ENCODE data around the gene PIK3C3. TPM values are rescaled to one million over a fixed set of nuclear protein-coding genes. Genes with fewer than 3 reads are reported as not detected.

Gene PIK3C3
- polyA plus RNA-seq, 1 donor from 2014 or later = 42.9 TPM

DNA sequence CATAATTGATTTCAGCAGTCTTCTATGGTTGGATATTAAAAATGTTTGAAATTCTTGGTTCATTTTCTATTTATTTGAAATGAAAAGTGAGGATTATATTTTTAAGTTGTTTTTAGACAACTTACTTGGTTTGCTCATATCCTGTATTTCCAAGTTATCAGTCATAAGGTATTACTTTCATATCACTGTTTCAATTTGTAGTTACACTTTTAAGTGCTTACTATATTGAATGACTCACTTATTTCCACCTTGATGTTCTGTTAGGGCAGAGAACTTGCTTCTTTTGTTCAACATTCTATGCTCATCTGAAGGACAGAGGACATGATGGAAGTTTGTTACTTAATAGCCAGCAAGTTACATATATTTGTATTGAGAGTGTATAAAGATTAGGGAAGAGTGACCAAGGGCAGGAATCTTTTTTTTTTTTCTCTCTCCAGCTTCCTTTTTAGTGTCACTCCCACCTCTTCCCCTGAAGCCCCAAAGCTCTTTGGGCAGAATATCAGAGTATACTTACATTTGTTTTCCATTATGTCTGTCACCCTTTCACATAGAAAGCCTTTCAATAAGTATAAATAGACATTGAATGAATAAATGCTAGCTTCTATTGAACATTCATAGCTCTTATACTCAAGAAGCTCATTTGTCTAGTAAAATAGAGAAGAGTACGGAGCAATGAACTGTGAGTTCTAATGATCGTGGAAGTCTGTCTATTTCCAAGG is 28.1 kb downstream of the PIK3C3 start:
- H3F3A ChIP-seq (ENCODE audit: insufficient read depth, low read length, poor library complexity, severe bottlenecking) = no peaks in the 10 kb centered on the region
- H3K9ac ChIP-seq (ENCODE audit: low read length) = no peak overlapping the region
- no peak overlapping the region for H3K4me3 ChIP-seq (ENCODE audit: low read length)
- H3K9me3 ChIP-seq (ENCODE audit: low read length) = no peaks in the 10 kb centered on the region
- no peaks in the 10 kb centered on the region for H4K20me1 ChIP-seq (ENCODE audit: insufficient read depth)
- H3K4me2 ChIP-seq (ENCODE audit: low read length) = no peak overlapping the region
- H3K79me2 ChIP-seq (replicated peaks; ENCODE audit: insufficient read depth, low read length) = no peaks in the 10 kb centered on the region
- H3K9me2 ChIP-seq (ENCODE audit: insufficient read depth, low read length) = no peaks in the 10 kb centered on the region
- H3K36me3 ChIP-seq (ENCODE audit: insufficient read depth, low read length) = no peaks in the 10 kb centered on the region
- TF ChIP-seq POLR2AphosphoS5 (IDR thresholded peaks at IDR 0.05) (no peak), EP300 (conservative IDR thresholded peaks at IDR 0.05; ENCODE audit: poor library complexity, severe bottlenecking) (no peak), REST (IDR thresholded peaks at IDR 0.05; ENCODE audit: borderline replicate concordance) (no peak), MXI1 (conservative IDR thresholded peaks at IDR 0.05; ENCODE audit: poor library complexity, severe bottlenecking) (no peak), EZH2 (IDR thresholded peaks at IDR 0.05; ENCODE audit: borderline replicate concordance, insufficient read depth, low read length, poor library complexity, severe bottlenecking) (no peak), RAD21 (conservative IDR thresholded peaks at IDR 0.05) (no peak), TAF1 (IDR thresholded peaks at IDR 0.05; ENCODE audit: low read depth) (no peak), CTCF (IDR thresholded peaks at IDR 0.05; ENCODE audit: poor library complexity, severe bottlenecking) (no peak), SMC3 (conservative IDR thresholded peaks at IDR 0.05; ENCODE audit: poor library complexity) (no peak)
- no peak overlapping the region for H2AFZ ChIP-seq (ENCODE audit: low read depth, low read length)
- H3K27ac ChIP-seq (ENCODE audit: low read length) = no peak overlapping the region
- no peaks in the 10 kb centered on the region for H3K27me3 ChIP-seq (ENCODE audit: insufficient read depth, low read depth, low read length)

DNA sequence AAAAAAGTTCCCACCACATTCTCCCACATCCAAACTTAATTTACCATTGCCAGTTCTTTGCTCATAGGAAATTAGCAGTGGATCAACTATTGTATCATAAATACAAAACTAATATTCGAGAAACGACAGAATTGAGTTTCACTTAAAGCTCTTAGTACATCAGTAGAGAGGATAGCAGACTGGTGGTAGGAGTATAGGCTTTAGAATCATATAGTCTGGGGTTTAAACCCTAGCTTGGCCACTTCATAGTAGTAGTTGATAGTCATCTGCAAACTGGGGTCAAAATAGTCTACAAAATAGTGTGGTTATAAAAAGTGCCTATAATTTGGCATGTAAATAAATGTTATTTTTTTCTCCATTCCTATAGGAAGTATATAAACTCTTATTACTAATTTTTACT is 30.9 kb downstream of the PIK3C3 start:
- Histone ChIP-seq H3K4me2 (ENCODE audit: low read length) (no peak overlapping the region), H2AFZ (ENCODE audit: low read depth, low read length) (no peak overlapping the region), H3K79me2 (replicated peaks; ENCODE audit: insufficient read depth, low read length) (no peaks in the 10 kb centered on the region)

More for the DNA sequence above, 30.9 kb downstream of the PIK3C3 start:
- Histone ChIP-seq H3K9ac (ENCODE audit: low read length) (no peak overlapping the region), H3K27me3 (ENCODE audit: insufficient read depth, low read depth, low read length) (no peaks in the 10 kb centered on the region), H3F3A (ENCODE audit: insufficient read depth, low read length, poor library complexity, severe bottlenecking) (no peaks in the 10 kb centered on the region), H3K9me3 (ENCODE audit: low read length) (no peaks in the 10 kb centered on the region), H3K9me2 (ENCODE audit: insufficient read depth, low read length) (no peaks in the 10 kb centered on the region), H3K4me3 (ENCODE audit: low read length) (no peak overlapping the region), H3K27ac (ENCODE audit: low read length) (no peak overlapping the region), H3K36me3 (ENCODE audit: insufficient read depth, low read length) (no peaks in the 10 kb centered on the region), H4K20me1 (ENCODE audit: insufficient read depth) (no peaks in the 10 kb centered on the region)
- TF ChIP-seq SMC3 (conservative IDR thresholded peaks at IDR 0.05; ENCODE audit: poor library complexity) = no peak
- no peak for TF ChIP-seq EP300 (conservative IDR thresholded peaks at IDR 0.05; ENCODE audit: poor library complexity, severe bottlenecking)
- no peak for TF ChIP-seq CTCF (IDR thresholded peaks at IDR 0.05; ENCODE audit: poor library complexity, severe bottlenecking)
- TF ChIP-seq RAD21 (conservative IDR thresholded peaks at IDR 0.05) = no peak
- no peak for TF ChIP-seq TAF1 (IDR thresholded peaks at IDR 0.05; ENCODE audit: low read depth)
- TF ChIP-seq POLR2AphosphoS5 (IDR thresholded peaks at IDR 0.05) = no peak
- no peak for TF ChIP-seq REST (IDR thresholded peaks at IDR 0.05; ENCODE audit: borderline replicate concordance)
- no peak for TF ChIP-seq MXI1 (conservative IDR thresholded peaks at IDR 0.05; ENCODE audit: poor library complexity, severe bottlenecking)
- TF ChIP-seq EZH2 (IDR thresholded peaks at IDR 0.05; ENCODE audit: borderline replicate concordance, insufficient read depth, low read length, poor library complexity, severe bottlenecking) = no peak

All from neural cell (in vitro differentiated cells).